ENCODE measurements around the gene FSTL4. TPM values are rescaled to one million over a fixed set of nuclear protein-coding genes. Genes with fewer than 3 reads are reported as not detected.

Gene FSTL4
- total and polyA plus RNA-seq, 4 donors = 0.02 to 0.18 TPM; not detected in 2

GRCh38 chr5:133390416-133391353 lies 221.7 kb downstream of the FSTL4 start:
- peak; percentile 23 for DNase-seq (ENCODE audit: low spot score)
- no peak overlapping the region for H3K4me3 ChIP-seq (ENCODE audit: low read depth in 1 of 3, low read length in 3 of 3)
- no peaks in the 10 kb centered on the region for H3K4me1 ChIP-seq (ENCODE audit: control insufficient read depth in 4 of 4, insufficient read depth in 4 of 4, low read length in 3 of 4)
- H3K27ac ChIP-seq (ENCODE audit: low read depth in 1 of 2, low read length in 2 of 2) = no peak overlapping the region
- H3K9me3 ChIP-seq (ENCODE audit: control insufficient read depth in 4 of 4, low read length in 3 of 4) = no peaks in the 10 kb centered on the region
- no peak for TF ChIP-seq ATF3 (IDR thresholded peaks at IDR 0.05)
- TF ChIP-seq RXRA (IDR thresholded peaks at IDR 0.05) = no peak
- TF ChIP-seq, protein P1, sequence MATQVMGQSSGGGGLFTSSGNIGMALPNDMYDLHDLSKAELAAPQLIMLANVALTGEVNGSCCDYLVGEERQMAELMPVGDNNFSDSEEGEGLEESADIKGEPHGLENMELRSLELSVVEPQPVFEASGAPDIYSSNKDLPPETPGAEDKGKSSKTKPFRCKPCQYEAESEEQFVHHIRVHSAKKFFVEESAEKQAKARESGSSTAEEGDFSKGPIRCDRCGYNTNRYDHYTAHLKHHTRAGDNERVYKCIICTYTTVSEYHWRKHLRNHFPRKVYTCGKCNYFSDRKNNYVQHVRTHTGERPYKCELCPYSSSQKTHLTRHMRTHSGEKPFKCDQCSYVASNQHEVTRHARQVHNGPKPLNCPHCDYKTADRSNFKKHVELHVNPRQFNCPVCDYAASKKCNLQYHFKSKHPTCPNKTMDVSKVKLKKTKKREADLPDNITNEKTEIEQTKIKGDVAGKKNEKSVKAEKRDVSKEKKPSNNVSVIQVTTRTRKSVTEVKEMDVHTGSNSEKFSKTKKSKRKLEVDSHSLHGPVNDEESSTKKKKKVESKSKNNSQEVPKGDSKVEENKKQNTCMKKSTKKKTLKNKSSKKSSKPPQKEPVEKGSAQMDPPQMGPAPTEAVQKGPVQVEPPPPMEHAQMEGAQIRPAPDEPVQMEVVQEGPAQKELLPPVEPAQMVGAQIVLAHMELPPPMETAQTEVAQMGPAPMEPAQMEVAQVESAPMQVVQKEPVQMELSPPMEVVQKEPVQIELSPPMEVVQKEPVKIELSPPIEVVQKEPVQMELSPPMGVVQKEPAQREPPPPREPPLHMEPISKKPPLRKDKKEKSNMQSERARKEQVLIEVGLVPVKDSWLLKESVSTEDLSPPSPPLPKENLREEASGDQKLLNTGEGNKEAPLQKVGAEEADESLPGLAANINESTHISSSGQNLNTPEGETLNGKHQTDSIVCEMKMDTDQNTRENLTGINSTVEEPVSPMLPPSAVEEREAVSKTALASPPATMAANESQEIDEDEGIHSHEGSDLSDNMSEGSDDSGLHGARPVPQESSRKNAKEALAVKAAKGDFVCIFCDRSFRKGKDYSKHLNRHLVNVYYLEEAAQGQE (IDR thresholded peaks at IDR 0.05) = no peak
- TF ChIP-seq YY1 (IDR thresholded peaks at IDR 0.05) = no peak
- no peak for TF ChIP-seq RAD21 (IDR thresholded peaks at IDR 0.05)
- no peak for TF ChIP-seq HNF4G (IDR thresholded peaks at IDR 0.05)
- no peak for TF ChIP-seq ZBTB33 (IDR thresholded peaks at IDR 0.05)
- TF ChIP-seq FOXA1 (IDR thresholded peaks at IDR 0.05) = no peak
- no peak for TF ChIP-seq TAF1 (conservative IDR thresholded peaks at IDR 0.05)
- no peak for TF ChIP-seq NR2F2 (IDR thresholded peaks at IDR 0.05)
- WGBS = 93% methylated on average over 10 of the region's 10 CpGs
- H3K9ac ChIP-seq (ENCODE audit: low read depth in 1 of 2, low read length in 2 of 2) = no peak overlapping the region
- no peaks in the 10 kb centered on the region for H3K27me3 ChIP-seq (ENCODE audit: control insufficient read depth in 4 of 4, insufficient read depth in 4 of 4, low read length in 3 of 4)
- no peaks in the 10 kb centered on the region for H3K36me3 ChIP-seq (ENCODE audit: control insufficient read depth in 4 of 4, insufficient read depth in 3 of 4, low read depth in 1 of 4, low read length in 3 of 4)

DNA sequence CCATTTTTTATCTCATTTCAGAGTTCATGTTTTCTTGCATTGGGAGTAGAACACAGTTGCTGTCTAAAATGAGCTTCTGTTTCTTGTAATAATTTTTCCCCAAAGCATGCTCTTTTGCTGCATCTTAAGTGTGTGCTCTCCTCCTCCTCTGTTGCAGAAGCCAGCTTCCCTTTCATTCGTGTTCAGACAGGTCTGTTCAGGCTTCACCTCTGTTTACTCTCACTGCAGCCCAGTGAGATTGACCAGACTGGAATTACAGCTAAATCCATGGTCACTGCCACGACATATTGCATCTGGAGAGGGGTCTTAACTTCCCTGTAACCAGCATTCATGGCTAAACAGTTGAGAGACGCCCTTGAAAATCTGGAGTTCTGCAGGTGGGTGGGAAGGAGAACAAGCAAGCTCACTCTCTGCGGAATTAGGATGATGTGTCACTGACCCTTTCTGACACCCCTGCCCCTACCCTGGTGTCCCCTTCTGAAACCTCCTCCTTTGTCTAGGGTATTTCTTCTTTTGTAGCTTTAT lies 223.2 kb downstream of the FSTL4 start:
- Histone ChIP-seq H3K36me3 (ENCODE audit: control insufficient read depth in 4 of 4, insufficient read depth in 3 of 4, low read depth in 1 of 4, low read length in 3 of 4) (no peaks in the 10 kb centered on the region), H3K9ac (ENCODE audit: low read depth in 1 of 2, low read length in 2 of 2) (no peak overlapping the region), H3K9me3 (ENCODE audit: control insufficient read depth in 4 of 4, low read length in 3 of 4) (no peaks in the 10 kb centered on the region), H3K4me1 (ENCODE audit: control insufficient read depth in 4 of 4, insufficient read depth in 4 of 4, low read length in 3 of 4) (no peaks in the 10 kb centered on the region), H3K27me3 (ENCODE audit: control insufficient read depth in 4 of 4, insufficient read depth in 4 of 4, low read length in 3 of 4) (no peaks in the 10 kb centered on the region), H3K27ac (ENCODE audit: low read depth in 1 of 2, low read length in 2 of 2) (no peak overlapping the region), H3K4me3 (ENCODE audit: low read depth in 1 of 3, low read length in 3 of 3) (no peak overlapping the region)
- no peak for TF ChIP-seq EGR1 (IDR thresholded peaks at IDR 0.05; ENCODE audit: low read depth in 2 of 2)
- no peak for TF ChIP-seq YY1 (IDR thresholded peaks at IDR 0.05)
- no peak for TF ChIP-seq JUND (IDR thresholded peaks at IDR 0.05)
- no peak for TF ChIP-seq SP1 (IDR thresholded peaks at IDR 0.05)
- no peak for TF ChIP-seq CTCF (IDR thresholded peaks at IDR 0.05; ENCODE audit: low read depth, low read length, missing input control)
- TF ChIP-seq, protein P1 (IDR thresholded peaks at IDR 0.05) = no peak
- TF ChIP-seq FOXA2 (IDR thresholded peaks at IDR 0.05) = no peak
- no peak for TF ChIP-seq HNF4A (conservative IDR thresholded peaks at IDR 0.05)
- DNase-seq (ENCODE audit: low spot score) = no peak
- WGBS = 60% methylated on average over 4 of the region's 4 CpGs

Data from liver (tissue), 9 donors.